Cerebellar cortex (tissue), 1 donor: ENCODE data around the gene SH3RF1.

Experiments used
- DNase-seq: peaks from one replicate; pipeline ENCODE4 v3.0.0-alpha.2; 2015; ENCODE audit warnings: low spot score

Gene SH3RF1

DNA sequence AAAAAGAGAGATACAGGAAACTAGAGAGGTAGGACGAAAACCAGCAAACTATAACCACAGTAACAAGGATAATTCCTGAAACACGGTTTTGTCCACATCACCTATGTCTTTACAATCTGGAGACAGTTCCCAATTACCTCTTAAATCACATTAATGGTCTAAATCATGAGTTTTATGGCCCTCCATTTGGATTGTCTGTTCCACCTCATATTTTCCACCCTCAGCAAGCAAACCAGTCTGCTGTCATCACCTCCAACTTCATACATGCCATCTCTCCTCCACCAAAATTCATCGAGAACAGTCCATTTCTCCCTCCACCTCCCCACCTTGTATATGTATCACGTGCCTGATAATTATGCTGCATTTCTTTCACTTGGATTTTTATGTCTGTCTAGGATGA is 107.3 kb downstream of the SH3RF1 start:
- no peak for DNase-seq

DNA sequence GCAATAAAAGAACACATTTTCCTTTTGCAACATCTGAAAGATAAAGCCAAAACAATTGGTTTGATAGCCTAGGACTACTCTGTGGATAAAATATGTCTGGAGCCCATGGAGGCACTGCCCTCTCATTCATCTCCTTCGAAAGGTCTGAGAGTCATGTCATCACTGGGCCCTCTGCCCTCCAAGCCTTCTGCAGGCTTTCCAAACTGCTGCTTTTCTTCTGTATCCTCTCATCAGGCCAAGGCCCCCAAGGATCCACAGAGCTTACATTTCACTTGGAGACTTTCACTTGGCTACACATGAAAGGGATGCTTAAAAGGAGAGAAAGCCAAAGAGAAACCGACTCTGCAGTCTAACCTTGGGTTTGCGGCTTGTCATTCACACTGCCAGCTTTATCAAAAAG is 109.9 kb downstream of the SH3RF1 start:
- no peak for DNase-seq

DNA sequence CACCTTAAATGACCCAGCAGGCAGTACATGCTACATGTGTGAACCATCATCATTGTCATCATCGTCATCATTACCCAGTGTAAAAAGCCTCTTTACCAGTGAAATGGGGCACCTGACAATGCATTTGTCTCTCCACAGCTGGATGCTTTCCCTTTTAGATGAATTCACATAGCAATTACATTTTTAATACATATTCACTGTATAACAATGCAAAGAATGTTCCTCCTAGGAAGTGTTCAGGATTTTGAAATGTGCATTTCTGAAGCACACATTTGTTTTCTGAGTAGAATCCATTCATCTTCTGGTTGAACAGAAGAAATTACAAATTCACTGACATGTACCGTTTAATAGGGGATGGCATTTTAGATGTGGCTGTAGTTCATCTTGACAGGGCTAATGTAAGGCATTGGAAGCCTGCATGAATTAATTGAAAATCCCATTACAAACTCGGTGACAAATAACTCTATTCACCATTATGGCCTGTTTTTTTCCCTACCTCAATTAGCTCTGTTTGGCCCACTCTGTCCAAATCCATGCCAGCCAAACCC is 111.1 kb downstream of the SH3RF1 start:
- DNase-seq, result no peak

DNA sequence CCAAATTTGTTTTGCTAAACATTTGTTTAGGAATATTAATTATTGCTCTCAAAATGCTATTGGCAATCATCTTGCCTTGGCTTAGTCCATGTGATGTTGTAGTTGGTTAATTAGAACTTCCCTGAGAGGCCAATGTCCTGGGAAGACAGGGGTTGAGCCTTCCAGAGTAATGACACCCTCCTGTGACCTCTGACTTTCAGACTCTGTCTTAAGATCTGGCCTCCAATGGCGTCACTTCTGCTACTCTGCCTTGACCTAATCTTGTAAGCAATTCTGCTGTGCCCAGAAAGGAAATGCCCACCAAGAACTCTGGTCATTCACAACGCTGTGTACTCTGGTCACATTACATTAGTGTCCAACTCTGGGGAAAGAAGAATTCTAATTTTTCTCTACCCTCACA is 111.9 kb downstream of the SH3RF1 start:
- no peak for DNase-seq

DNA sequence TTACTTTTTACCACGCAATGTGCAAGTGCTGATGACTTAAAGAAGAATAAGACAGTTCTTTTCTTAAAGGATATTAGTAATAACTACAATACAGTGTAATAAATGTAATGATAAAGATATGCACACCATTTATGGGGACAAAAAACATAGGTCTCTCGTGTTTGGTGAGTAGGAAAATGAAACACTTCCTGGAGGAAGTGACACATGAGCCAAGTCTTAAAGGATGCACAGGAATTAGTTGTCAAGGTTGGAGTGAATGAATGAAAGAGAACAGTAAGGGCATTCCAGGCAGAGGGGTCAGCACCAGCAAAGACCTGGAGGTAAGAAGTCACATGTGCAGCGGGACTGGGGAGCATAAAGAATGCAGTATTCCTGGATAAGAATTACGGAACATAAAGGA is 112.7 kb downstream of the SH3RF1 start:
- DNase-seq, result no peak

DNA sequence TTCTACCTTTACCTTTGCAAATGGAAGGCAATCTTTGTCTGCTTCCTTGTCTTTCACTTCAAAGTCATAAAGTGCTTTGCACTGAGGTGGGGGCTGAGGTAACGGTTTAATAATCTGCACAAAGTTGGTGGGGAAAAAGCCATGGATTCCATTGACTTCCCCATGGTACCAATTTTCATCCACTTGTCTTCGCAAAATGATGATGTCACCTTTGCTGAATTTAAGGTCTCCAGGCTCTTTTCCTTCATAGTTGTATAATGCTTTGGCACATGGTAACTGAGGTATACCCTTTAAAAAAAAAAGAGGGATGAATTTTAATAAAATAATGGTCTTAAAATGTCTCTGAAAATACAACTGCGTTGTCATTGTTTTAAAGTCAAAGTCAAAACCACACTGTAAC is 114.4 kb downstream of the SH3RF1 start:
- no peak for DNase-seq

DNA sequence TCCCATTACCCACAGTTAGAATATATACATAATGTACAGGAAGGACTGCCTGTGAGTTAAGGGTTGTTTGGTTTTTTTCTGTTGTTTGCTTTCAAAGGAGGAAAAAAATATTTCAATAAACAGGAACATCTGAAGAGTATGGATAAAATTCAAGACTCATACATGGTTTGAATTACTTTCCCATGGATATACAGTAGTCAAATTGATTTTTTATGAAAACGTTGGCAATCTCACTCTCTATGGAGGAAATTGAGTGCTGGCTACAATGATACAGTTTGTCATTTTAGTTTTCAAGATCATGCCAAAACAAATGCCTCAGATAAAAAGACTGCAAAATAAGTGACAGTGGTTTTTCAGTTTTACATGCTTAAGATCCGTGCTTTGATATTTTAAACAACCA is 116.6 kb downstream of the SH3RF1 start:
- DNase-seq, result no peak

DNA sequence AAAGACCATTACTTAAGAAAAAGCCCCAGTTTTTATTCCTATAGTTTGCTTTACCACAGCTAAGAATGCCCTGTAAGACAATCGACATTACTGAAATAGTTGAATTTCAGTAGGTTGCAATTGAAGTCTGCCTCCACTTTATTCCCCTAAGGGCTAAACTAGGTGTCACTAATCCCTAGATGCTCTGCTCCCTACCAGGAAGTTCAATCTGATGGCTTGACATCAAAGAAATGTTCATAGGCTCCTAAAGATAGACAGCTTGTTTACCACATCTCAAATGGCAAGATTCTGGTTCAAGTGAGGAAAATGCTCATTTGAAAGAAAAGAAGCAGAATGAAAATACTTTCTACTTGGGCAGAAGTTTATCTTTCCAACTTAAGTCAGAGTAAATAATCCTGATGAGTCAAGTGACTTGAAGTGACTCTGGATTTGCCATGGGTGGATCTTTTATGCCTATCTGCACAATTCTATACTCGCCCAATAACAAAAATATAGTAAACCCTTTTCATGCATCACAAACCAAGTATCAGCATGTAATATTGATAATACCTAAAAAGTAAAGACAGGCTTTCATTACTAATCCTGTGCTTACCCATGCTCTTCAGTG is 117.2 kb downstream of the SH3RF1 start:
- no peak for DNase-seq

DNA sequence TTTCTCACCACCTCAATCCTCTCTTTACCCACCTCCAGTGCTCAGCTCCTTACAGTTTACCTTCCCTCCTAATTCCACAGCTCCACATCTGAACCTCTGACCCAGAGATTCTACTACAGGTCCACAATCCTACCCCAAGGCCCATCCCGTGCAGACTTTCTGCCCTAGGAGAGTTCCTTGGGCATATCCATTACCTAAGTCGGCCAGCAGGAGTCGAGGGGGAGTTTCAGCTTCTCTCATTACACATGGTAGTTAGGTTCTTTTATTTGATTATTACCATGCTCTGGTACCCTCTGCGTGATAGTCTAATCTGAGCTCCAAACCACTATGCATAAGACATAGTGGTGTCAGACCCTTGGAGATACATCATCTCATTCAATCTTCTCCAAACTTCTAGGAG is 117.9 kb downstream of the SH3RF1 start:
- no peak for DNase-seq

DNA sequence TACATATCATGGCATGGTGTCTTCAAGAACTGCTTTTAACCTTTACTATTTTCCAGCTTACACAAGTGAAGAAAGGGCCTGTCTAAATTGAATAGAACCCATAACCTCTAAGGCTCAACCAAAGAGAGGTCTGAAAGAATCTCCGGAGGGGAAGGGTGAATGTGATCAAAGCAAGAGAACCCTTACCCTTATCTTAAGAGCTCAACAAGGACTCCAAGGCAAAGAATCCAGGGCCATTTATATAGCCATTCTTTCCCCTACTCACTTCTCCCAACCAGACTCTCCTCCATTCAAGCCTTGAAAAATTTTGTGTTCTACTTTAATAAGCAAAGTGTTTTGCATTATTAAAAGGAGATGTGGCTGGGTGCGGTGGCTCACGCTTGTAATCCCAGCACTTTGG is 118.7 kb downstream of the SH3RF1 start:
- no peak for DNase-seq

DNA sequence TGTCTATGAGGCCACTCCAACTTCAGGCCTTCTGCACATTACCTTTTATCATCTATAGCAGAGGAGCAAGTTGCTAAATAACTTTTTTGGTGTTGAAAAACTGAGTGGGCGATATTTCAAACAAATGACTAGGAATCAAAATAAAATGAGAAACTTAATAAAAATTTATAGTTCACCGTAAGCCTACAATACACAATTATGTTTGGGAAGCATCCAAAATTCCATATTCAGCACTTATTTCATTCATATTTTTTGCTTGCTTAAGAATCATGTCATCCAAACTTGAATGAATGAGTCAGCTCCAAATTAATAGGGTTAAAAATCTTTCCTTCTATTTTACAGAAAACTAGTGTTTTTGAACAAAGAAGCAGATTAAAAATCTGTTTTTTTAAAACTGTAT is 119.1 kb downstream of the SH3RF1 start:
- DNase-seq, result no peak

DNA sequence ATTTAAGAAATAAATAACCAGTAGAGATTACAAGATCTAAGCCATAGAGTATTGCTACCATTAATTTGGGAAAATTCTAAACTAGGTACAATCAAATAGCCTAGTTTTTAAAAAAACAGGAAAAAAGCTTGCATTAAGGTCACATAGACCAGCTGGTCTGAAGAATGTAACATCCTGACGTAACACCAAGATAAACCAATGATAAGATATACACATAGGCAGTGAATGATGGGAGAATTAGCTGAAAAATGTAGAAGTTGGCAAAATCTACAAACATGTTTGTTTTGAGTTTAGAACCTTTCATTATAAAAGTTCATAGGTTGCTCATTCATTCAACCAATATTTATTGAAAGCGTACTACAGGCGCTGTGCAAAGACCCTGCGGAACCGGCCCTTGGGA is 120.0 kb downstream of the SH3RF1 start:
- no peak for DNase-seq

DNA sequence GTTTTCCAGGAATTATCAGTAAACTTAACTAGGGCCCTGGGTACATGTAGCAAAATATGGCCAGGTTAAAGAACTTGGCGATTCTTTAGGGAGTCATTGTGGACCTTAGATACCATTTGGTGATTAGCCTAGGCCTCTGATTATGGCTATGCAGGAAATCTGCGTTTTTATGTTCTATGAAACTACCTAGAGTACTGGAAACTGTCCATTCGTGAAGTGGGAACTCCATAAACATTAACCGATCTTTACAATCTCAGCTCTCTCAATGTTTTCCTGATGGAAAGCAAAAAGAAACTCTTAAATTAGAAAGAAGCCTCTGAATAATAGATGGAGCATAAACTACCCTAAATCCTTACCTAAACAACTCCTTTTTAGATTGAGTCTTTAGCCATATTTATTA is 121.9 kb downstream of the SH3RF1 start:
- DNase-seq, result no peak

DNA sequence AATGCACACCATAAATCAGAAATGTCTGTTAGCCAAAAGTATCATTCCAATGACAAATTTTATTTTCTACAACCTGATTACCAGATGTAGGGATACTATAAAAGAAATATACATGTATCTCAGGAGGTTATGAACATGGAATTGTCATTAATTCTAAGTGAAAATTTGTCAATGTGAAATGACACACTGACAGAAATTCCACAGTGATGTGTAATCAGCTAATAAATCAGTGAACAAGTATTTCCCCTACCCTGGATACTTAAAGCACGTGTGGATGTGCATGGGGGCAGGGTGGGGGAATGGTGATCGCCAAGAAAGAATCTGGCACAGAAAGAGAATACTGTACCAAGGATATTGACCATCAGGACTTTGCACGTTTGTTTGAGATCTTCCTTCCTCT is 123.6 kb downstream of the SH3RF1 start:
- DNase-seq, result no peak

DNA sequence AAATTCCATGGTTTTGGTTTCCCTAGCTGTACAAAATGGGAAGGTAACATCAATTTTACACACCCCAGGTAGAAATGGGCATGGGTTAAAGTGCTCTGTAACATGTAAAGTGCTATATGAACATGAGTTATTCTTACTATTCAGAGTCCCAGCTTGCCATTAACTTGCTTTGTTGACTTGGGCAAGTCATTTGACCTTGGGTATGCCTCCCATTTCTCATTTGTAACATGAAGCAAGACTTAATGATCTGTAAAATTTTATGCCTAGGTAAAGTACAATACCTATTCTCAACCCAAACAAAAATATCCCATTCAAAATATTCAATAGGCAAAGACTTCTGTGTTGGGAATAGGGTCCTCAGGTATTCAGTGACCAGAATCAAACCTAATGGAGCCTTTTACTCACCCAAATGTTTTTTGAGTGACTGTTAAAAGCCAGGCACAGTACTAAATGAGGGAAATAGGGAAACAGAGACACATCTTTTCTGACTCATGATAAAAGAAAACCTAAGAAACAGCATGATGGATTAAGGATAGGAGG is 126.6 kb downstream of the SH3RF1 start:
- DNase-seq, result no peak

DNA sequence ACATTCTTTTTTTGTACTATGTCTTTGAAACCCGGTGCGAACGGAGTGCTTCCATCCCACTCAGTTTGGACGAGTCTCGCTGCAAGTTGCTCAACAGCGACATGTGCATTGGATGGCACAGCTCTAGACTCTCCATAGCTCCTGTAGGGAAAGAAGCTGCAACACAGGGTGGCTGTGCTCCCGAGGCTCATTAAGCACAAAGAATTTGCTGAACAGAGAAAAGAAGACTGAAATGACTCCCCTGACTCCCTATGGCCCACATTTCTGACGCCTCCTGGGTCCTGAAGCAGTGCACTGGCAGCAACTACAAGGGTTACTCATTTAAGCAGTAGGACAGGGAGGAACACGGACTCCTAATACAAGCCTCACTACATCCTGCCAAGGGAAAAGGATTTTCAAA is 127.4 kb downstream of the SH3RF1 start:
- no peak for DNase-seq

DNA sequence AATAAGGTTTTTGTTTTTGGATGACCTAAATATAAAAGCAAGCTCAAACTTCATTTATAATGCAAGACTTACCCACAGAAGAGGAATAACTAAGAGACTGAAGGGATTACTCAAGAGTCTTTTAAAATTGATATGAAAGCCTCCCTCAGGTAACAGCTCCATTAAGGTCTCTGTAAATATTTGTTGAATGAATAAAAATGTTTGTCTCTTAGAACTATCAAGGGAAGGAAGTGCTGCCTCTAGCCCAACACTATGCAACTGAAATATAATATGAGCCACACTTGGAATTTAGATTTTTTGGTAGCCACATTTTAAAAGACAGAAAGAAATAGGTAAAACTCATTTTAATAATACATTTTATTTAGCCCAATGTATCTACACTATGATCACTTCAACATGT is 127.8 kb downstream of the SH3RF1 start:
- no peak for DNase-seq

DNA sequence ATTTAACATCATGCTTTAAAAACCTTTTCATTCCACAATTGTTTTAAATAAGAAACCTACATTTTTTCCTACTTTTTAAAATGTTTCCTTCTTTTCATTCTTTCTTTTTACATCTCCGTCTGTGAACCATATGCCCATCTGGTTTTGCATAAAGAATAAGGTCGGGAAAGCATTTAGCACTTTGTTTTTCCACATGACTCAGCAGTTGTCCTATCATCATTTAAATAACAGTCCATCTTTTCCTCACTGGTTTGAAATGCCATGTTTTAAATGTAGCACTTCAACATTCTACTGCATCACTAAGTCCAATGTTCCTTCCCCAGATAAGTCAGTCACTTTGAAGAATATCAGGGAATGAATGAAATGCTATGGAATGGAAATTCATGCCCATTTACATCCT is 128.4 kb downstream of the SH3RF1 start:
- no peak for DNase-seq

DNA sequence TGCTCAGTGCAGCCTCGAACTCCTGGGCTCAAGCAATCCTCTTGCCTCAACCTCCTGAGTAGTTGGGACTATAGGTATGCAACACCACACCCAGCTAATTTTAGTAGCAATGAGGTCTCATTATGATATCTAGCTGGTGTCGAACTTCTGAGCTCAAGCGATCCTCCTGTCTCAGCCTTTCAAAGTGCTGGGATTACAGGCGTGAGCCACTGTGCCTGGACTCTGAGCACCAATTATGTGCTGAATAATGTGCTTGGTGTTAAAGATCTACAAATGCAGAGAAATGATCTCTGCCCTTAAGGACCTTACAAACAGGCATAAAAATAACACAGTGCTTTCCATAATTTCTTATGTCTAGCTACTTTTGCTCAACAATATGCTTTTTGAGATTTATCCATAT is 131.7 kb downstream of the SH3RF1 start:
- no peak for DNase-seq

DNA sequence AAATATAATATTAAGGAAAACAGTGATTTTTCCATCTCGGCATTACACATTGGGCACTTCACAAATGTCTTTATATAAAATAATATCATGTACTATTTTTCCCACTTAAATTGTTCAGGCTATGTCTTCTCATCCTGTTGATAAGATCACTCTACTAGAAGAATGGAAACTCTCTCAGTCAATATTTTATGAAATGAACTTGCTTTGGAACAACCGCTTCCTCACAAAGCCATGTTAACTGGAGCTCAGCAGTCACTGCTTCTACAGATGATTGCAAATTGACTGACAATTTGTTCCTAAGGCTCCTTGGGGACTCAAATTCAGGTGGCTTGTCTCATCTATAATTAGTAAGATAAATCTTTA is 133.2 kb downstream of the SH3RF1 start:
- DNase-seq, result no peak

DNA sequence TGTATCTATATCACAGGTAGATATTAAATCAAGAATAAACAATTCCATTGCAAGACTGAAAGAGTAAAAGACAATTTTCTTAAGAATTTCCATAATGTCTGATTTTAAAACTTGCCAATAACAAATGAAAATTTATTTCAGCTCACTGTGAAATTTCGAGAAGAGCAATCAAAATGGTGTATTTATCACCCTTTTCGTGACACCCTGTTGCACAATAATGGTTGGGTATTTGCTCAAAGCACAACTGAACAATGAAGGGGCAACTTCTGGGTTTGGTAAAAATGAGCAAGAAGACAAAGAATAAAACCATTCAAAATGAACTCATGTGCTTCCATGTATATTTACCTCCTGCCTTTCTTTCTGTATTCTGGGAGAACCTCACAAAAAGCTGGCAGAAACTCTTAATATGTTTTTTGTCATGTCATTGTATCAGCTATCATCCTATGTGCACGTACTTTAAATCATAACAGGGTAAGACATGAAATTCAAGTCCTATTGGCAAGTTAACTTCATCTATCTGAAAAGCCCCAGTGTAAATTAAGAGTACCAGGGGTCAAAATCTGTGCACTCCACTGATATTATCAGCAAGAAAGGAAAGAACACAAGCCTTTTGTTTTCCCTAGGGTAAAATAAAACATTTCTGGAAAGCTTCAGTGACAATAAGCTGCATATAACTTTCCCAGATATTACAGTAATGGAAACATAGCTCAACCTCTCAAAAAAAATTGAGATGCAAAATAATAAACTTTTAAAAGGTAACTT is 133.8 kb downstream of the SH3RF1 start:
- no peak for DNase-seq

DNA sequence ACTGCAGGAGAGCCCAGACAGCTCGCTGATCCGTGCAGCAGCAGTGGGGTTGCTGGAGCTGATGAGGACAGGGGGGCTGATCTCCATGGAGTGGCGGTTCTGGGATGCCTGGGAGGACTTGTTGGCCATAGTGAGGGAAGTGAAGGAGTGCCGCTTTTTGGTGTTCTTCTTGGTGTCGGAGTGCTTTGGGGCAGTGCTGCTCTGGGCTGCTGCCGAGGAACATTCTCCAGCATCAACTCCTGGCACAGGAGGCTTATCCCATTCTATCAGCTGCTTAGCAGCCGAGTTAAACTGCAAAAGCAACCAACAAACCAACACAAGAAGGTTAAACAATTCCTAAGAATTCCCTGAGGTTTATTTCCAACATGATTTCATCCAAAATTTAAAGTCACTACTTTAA is 134.4 kb downstream of the SH3RF1 start:
- DNase-seq, result no peak

DNA sequence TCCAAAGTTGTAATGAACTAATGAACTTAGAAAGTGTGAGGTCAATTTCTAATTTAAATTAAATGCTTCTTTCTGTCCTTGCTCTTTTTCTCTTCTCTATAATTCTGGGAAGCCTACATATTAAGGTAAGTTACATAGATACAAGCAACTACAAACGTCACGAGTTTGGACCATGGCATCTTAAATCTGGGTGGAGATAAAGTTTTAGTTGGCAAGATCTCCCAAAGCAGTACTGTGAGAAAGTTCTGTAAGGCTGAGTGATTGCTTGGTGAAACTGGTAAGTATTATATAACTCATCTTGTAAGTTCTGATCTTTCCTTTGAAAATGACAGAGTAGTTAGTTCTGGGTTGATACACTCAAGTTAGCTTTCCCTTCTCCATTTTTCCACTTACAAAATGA is 135.0 kb downstream of the SH3RF1 start:
- DNase-seq, result no peak

DNA sequence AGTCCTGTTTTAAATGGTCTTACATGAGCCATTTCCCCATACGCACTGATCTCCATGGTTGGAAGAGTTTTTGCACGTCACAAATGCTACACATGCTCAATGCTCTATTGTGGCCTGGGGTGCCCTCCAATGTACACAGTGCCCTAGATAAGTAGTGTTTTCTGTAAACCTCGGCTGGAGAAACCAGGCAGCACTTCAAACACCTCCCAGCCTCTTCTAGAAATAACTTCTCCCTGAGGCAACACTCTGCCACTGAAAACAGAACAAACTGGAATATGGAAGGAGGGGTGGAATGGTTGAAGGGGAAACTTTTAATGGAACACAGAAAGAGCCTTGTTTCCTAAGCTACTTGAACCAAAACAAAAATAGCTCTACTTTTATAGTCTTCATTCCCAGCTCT is 136.8 kb downstream of the SH3RF1 start:
- DNase-seq, result peak; percentile 6
